ENCODE results near the gene MORN4. TPM values are rescaled to one million over a fixed set of nuclear protein-coding genes. Genes with fewer than 3 reads are reported as not detected.

MORN4 gene
- total and polyA plus RNA-seq, 4 experiments from 2014 or later, result 0.94 to 3.0 (median 1.6) TPM

DNA sequence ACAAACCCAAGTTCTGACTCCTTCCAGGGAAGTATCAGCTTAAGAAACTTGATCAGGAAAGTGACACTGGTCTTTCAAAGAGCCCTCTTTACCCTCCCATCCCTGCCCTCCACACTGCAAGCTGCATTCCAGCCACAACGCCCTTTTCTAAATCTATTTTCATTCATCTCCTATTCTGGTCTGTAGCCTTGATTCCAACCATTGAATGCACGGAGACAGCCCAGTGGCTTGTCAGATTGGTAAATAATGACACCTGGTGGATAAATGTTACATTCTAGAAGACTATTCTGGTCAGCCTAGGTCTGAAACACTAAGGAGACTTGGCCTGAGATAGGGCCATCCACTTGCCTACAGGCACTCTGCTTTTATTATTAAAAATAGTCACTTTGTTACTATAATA lies 20.9 kb downstream of the MORN4 start:
- H3K27ac ChIP-seq (ENCODE audit: low read depth, low read length), result no peak overlapping the region
- no peaks in the 10 kb centered on the region for H3K27me3 ChIP-seq (ENCODE audit: insufficient read depth, low read length)
- no peak overlapping the region for H3K4me3 ChIP-seq (ENCODE audit: low read length in 2 of 2)
- Mint-ChIP-seq H3K9me3 (no peaks in the 10 kb centered on the region), H3K4me3 (no peak overlapping the region), H3K36me3 (no peaks in the 10 kb centered on the region), H3K27ac (no peak overlapping the region), H3K4me1 (no peaks in the 10 kb centered on the region), H3K27me3 (no peaks in the 10 kb centered on the region)
- intact Hi-C loops (cut with micrococcal nuclease), result no loop called here
- H3K9me3 ChIP-seq (ENCODE audit: control insufficient read depth in 1 of 2, low read length in 2 of 2), result no peaks in the 10 kb centered on the region
- CTCF ChIA-PET (ENCODE audit: partially characterized antibody), result interaction anchor here (1.7 kb wide), 1 partner anchor 334 kb away, joined by 4 read pairs; no protein-coding TSS in a partner anchor
- H3K36me3 ChIP-seq (ENCODE audit: insufficient read depth, low read length), result no peaks in the 10 kb centered on the region
- DNase-seq, result no peak
- POLR2A ChIA-PET (ENCODE audit: partially characterized antibody), result no interaction called here
- no peaks in the 10 kb centered on the region for H3K4me1 ChIP-seq (ENCODE audit: insufficient read depth, low read length)

DNA sequence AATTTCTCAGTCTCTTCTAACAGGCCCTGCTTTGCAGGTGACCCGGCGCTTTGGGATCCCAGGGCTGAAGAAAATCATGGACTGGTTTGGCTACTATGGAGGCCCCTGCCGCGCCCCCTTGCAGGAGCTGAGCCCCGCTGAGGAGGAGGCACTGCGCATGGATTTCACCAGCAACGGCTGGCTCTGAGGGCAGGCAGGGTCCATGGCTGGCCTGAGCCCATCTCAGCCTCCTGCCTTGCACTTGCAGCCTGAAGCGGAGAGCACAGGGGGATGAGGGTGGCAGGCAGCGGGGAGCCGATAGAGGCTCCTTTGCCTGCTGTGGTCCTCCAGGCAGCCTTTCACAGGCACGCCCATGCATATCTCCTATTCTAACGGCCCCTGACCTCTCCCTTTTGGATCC lies 21.8 kb downstream of the MORN4 start:
- POLR2A ChIA-PET (ENCODE audit: partially characterized antibody), result no interaction called here
- CTCF ChIA-PET (ENCODE audit: partially characterized antibody), result no interaction called here
- Mint-ChIP-seq H3K27ac (no peak overlapping the region), H3K27me3 (no peaks in the 10 kb centered on the region), H3K9me3 (no peaks in the 10 kb centered on the region), H3K4me3 (no peak overlapping the region), H3K36me3 (no peaks in the 10 kb centered on the region), H3K4me1 (no peaks in the 10 kb centered on the region)
- no peak overlapping the region for H3K4me3 ChIP-seq (ENCODE audit: low read length in 2 of 2)
- H3K4me1 ChIP-seq (ENCODE audit: insufficient read depth, low read length), result no peaks in the 10 kb centered on the region
- H3K27ac ChIP-seq (ENCODE audit: low read depth, low read length), result no peak overlapping the region
- H3K36me3 ChIP-seq (ENCODE audit: insufficient read depth, low read length), result no peaks in the 10 kb centered on the region
- no peak for DNase-seq
- no peaks in the 10 kb centered on the region for H3K9me3 ChIP-seq (ENCODE audit: control insufficient read depth in 1 of 2, low read length in 2 of 2)
- no peaks in the 10 kb centered on the region for H3K27me3 ChIP-seq (ENCODE audit: insufficient read depth, low read length)
- intact Hi-C loops (cut with micrococcal nuclease), result no loop called here

DNA sequence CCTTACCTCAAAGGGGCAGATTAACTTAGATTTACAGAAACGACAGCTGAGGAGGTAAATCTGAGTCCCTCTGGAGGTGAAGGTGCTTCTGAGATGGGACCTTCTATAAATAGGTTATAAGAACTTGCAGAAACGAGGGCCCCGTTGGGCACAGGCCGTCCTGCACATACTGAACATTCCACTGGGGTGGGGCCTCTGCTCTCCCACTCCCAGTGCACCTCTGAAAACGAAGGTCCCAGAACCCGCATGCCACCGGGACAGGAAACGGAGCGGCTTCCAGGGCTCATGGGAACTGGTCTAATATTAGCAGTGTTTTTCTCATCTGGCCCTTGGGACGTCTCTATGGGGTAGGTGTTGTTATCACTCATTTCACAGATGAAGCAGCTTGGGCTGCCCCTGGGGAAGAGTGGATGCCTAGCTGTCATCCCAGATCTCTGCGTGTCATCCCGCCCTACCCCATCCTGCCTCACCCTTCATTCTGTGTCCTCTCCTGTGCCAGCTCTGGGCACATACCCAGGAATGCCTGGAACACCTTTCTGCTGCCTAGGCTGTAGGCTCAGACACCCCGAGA lies 24.2 kb downstream of the MORN4 start:
- Mint-ChIP-seq H3K4me3 (no peak overlapping the region), H3K4me1 (no peaks in the 10 kb centered on the region), H3K27me3 (peaks cover 0 to 1% of the 10 kb centered on the region in 2 donors), H3K9me3 (no peaks in the 10 kb centered on the region), H3K27ac (peak overlapping the region in 2 of 7 donors; percentile 3 to 37), H3K36me3 (no peaks in the 10 kb centered on the region)
- ChIA-PET POLR2A (ENCODE audit: partially characterized antibody) (no interaction called here), CTCF (ENCODE audit: partially characterized antibody) (no interaction called here)
- DNase-seq, result no peak
- Histone ChIP-seq H3K9me3 (ENCODE audit: control insufficient read depth in 1 of 2, low read length in 2 of 2) (no peaks in the 10 kb centered on the region), H3K36me3 (ENCODE audit: insufficient read depth, low read length) (no peaks in the 10 kb centered on the region), H3K4me1 (ENCODE audit: insufficient read depth, low read length) (no peaks in the 10 kb centered on the region), H3K27me3 (ENCODE audit: insufficient read depth, low read length) (no peaks in the 10 kb centered on the region), H3K27ac (ENCODE audit: low read depth, low read length) (no peak overlapping the region), H3K4me3 (ENCODE audit: low read length in 2 of 2) (no peak overlapping the region)
- intact Hi-C loops (cut with micrococcal nuclease), result no loop called here

DNA sequence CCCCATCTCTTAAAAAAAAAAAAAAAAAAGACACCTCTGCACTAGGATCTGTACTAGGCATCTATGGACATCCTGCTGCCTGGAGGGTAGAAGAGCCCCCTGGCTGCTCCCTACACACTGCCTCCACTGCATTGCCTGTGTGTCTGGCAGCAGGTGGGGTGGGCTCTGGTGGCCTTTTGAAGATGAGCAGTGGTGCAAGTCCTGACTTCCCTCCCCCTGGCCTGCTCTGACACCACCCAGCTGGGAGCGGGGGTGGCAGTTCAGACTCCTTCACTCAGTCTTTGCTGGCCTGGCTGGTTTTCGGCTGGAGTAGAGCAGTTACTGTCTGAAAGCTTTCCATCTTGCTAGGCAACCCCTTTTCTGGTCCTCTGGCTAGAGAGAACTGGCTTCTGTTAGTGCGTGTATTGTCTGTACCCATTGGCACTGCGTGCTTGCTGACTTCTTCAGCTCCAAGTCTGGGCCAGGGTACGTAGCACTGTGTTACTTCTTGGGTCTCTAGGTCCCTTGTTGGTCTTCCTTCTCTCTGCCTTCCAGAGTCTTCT lies 26.1 kb downstream of the MORN4 start:
- H3K9me3 Mint-ChIP-seq, result no peaks in the 10 kb centered on the region
- Histone ChIP-seq H3K27ac (ENCODE audit: low read depth, low read length) (no peak overlapping the region), H3K4me3 (ENCODE audit: low read length in 2 of 2) (no peak overlapping the region), H3K9me3 (ENCODE audit: control insufficient read depth in 1 of 2, low read length in 2 of 2) (no peaks in the 10 kb centered on the region), H3K36me3 (ENCODE audit: insufficient read depth, low read length) (no peaks in the 10 kb centered on the region), H3K4me1 (ENCODE audit: insufficient read depth, low read length) (no peaks in the 10 kb centered on the region), H3K27me3 (ENCODE audit: insufficient read depth, low read length) (no peaks in the 10 kb centered on the region)
- CTCF ChIA-PET (ENCODE audit: partially characterized antibody), result no interaction called here
- no peaks in the 10 kb centered on the region for H3K4me1 Mint-ChIP-seq
- DNase-seq, result no peak
- intact Hi-C loops (cut with micrococcal nuclease), result no loop called here
- H3K27me3 Mint-ChIP-seq, result peaks cover 0 to 1% of the 10 kb centered on the region in 2 donors
- no peak overlapping the region for H3K27ac Mint-ChIP-seq
- no peaks in the 10 kb centered on the region for H3K36me3 Mint-ChIP-seq
- POLR2A ChIA-PET (ENCODE audit: partially characterized antibody), result no interaction called here
- H3K4me3 Mint-ChIP-seq, result no peak overlapping the region

DNA sequence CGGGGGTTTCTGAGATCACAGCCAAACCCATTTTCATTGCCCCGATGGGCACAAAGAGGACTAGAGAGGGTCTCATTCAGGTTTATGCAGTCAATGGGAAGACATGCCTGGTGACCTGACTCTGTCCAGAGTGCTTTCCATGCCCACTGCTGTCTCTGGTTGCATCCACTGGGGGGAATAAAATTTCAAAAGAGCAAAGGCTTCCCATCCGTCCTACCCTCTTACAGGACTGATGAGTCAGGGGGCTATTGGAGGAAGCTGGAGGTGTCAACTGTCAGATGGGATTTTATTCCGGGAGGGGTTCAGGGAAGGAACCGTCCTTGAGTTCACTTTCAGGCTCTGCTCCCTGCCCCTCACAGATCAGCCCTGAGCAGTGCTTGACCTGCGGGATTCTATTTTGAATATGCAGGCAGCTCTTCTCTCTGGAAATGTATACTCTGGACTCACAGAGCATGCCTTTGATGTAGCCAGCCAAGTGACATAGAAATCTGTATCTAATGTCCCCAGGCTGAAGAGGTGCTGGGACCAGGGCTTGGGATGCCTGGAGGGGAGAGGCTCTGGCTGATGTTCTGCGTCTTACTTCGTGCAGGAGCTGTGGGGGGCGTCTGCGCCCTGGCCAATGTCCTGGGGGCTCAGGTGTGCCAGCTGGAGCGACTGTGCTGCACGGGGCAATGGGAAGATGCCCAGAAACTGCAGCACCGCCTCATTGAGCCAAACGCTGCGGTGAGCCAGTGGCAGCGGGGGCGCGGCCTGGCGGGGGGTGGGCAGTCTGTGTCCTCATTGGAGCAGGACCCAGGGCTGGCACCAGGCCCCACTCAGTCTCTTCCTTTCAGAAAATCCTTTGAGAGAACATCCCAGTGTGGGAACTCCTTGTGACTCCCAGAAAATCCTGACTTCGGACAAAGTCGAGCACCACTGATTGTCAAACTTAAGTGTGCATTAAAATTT lies 31.8 kb downstream of the MORN4 start:
- intact Hi-C loops (cut with micrococcal nuclease), result no loop called here
- no peaks in the 10 kb centered on the region for H3K36me3 ChIP-seq (ENCODE audit: insufficient read depth, low read length)
- Mint-ChIP-seq H3K4me3 (no peak overlapping the region), H3K36me3 (no peaks in the 10 kb centered on the region), H3K9me3 (no peaks in the 10 kb centered on the region), H3K27ac (no peak overlapping the region), H3K27me3 (peaks cover 0 to 1% of the 10 kb centered on the region in 2 donors), H3K4me1 (no peaks in the 10 kb centered on the region)
- ChIA-PET CTCF (ENCODE audit: partially characterized antibody) (no interaction called here), POLR2A (ENCODE audit: partially characterized antibody) (no interaction called here)
- H3K9me3 ChIP-seq (ENCODE audit: control insufficient read depth in 1 of 2, low read length in 2 of 2), result no peaks in the 10 kb centered on the region
- H3K4me1 ChIP-seq (ENCODE audit: insufficient read depth, low read length), result no peaks in the 10 kb centered on the region
- no peak for DNase-seq
- H3K27me3 ChIP-seq (ENCODE audit: insufficient read depth, low read length), result no peaks in the 10 kb centered on the region
- no peak overlapping the region for H3K27ac ChIP-seq (ENCODE audit: low read depth, low read length)
- no peak overlapping the region for H3K4me3 ChIP-seq (ENCODE audit: low read length in 2 of 2)

DNA sequence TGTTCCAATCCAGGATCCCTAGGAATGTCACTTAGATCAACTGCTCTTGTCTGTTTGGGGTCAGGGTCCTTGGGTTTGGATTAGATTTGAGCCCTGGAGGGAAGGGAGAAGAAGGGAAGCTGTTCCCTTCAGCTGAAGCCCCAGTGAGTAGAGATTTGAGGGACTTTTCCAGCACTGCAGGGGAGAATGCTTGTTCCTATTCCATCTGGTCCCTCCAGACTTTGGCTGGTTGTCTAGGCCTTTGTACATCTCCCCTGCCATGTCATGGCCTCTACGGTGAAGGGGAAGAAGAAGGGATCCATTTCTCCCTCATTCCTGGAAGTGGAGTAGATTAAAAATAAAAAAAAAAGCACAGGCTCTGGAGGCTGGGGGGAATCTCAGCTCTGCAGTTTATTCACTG lies 32.7 kb downstream of the MORN4 start:
- Histone ChIP-seq H3K4me1 (ENCODE audit: insufficient read depth, low read length) (no peaks in the 10 kb centered on the region), H3K27ac (ENCODE audit: low read depth, low read length) (no peak overlapping the region), H3K9me3 (ENCODE audit: control insufficient read depth in 1 of 2, low read length in 2 of 2) (no peaks in the 10 kb centered on the region), H3K36me3 (ENCODE audit: insufficient read depth, low read length) (no peaks in the 10 kb centered on the region), H3K27me3 (ENCODE audit: insufficient read depth, low read length) (no peaks in the 10 kb centered on the region), H3K4me3 (ENCODE audit: low read length in 2 of 2) (no peak overlapping the region)
- Mint-ChIP-seq H3K4me3 (no peak overlapping the region), H3K9me3 (no peaks in the 10 kb centered on the region), H3K27ac (no peak overlapping the region), H3K36me3 (no peaks in the 10 kb centered on the region), H3K4me1 (no peaks in the 10 kb centered on the region), H3K27me3 (no peaks in the 10 kb centered on the region)
- DNase-seq, result no peak
- ChIA-PET CTCF (ENCODE audit: partially characterized antibody) (no interaction called here), POLR2A (ENCODE audit: partially characterized antibody) (interaction anchor here (1.1 kb wide), 1 partner anchor 20 kb away, joined by 3 read pairs; no protein-coding TSS in a partner anchor)
- intact Hi-C loops (cut with micrococcal nuclease), result no loop called here

DNA sequence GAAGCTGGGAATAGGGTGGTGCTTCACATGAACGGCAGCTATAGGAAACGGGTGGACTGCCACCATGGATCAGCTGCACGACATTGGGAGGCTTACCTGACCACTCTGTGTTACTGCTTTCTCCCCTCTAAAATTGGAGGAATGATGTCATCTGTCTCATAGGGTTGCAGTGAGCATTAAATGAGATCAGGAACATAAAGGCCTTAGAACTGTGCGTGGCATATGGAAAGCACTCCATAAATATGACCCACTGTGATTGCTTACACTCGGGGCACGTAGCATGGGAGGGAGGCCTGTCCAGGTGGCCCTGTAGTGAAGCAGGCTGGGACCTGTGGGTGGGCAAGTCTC lies 34.1 kb downstream of the MORN4 start:
- H3K4me1 ChIP-seq (ENCODE audit: insufficient read depth, low read length), result no peaks in the 10 kb centered on the region
- intact Hi-C loops (cut with micrococcal nuclease), result no loop called here
- DNase-seq, result no peak
- H3K4me1 Mint-ChIP-seq, result no peaks in the 10 kb centered on the region
- ChIA-PET POLR2A (ENCODE audit: partially characterized antibody) (interaction anchor here (1.1 kb wide), 1 partner anchor 21 kb away, joined by 3 read pairs; no protein-coding TSS in a partner anchor), CTCF (ENCODE audit: partially characterized antibody) (no interaction called here)
- no peaks in the 10 kb centered on the region for H3K27me3 ChIP-seq (ENCODE audit: insufficient read depth, low read length)
- no peak overlapping the region for H3K27ac ChIP-seq (ENCODE audit: low read depth, low read length)
- H3K4me3 ChIP-seq (ENCODE audit: low read length in 2 of 2), result no peak overlapping the region
- H3K27me3 Mint-ChIP-seq, result peaks cover 0 to 2% of the 10 kb centered on the region in 2 donors
- no peaks in the 10 kb centered on the region for H3K9me3 ChIP-seq (ENCODE audit: control insufficient read depth in 1 of 2, low read length in 2 of 2)
- no peaks in the 10 kb centered on the region for H3K36me3 Mint-ChIP-seq
- no peak overlapping the region for H3K27ac Mint-ChIP-seq
- no peaks in the 10 kb centered on the region for H3K9me3 Mint-ChIP-seq
- H3K36me3 ChIP-seq (ENCODE audit: insufficient read depth, low read length), result no peaks in the 10 kb centered on the region
- no peak overlapping the region for H3K4me3 Mint-ChIP-seq
